ENCODE data around the gene TSPAN18. TPM values are rescaled to one million over a fixed set of nuclear protein-coding genes. Genes with fewer than 3 reads are reported as not detected.

TSPAN18 gene
- total and polyA plus RNA-seq, 2 experiments from 2014 or later, result 6.0 to 10.6 TPM

- H3K9me3 Mint-ChIP-seq, result peaks cover 33% of the 10 kb centered on the region
- DNase-seq (ENCODE audit: low spot score) (no peak), ATAC-seq (no peak)
- Histone ChIP-seq H4K20me1 (replicated peaks; ENCODE audit: insufficient read depth) (no peaks in the 10 kb centered on the region), H3K79me2 (replicated peaks; ENCODE audit: insufficient read depth) (no peaks in the 10 kb centered on the region), H3K27me3 (ENCODE audit: insufficient read depth) (no peaks in the 10 kb centered on the region), H3K27ac (ENCODE audit: low read depth) (no peak overlapping the region), H3K9me2 (ENCODE audit: insufficient read depth) (no peaks in the 10 kb centered on the region), H3K4me1 (ENCODE audit: insufficient read depth) (peaks cover 14% of the 10 kb centered on the region), H3K4me3 (no peak overlapping the region), H3K36me3 (ENCODE audit: insufficient read depth) (peaks cover 4% of the 10 kb centered on the region), H3K4me2 (no peak overlapping the region), H3F3A (replicated peaks; ENCODE audit: low read depth) (no peaks in the 10 kb centered on the region), H2AFZ (no peak overlapping the region)
- peaks cover 38% of the 10 kb centered on the region for H3K36me3 Mint-ChIP-seq (ENCODE audit: low read depth)
- TF ChIP-seq ZNF462 (CRISPR knock-in tag; IDR thresholded peaks at IDR 0.05) (no peak), EZH2 (IDR thresholded peaks at IDR 0.05; ENCODE audit: low read depth, unreplicated experiment) (no peak), POLR2AphosphoS5 (IDR thresholded peaks at IDR 0.05; ENCODE audit: low read depth) (no peak), JUNB (IDR thresholded peaks at IDR 0.05; ENCODE audit: unreplicated experiment) (no peak), CTCF (conservative IDR thresholded peaks at IDR 0.05; ENCODE audit: low read depth in 2 of 2) (no peak), REST (IDR thresholded peaks at IDR 0.05; ENCODE audit: unreplicated experiment) (no peak), ZNF114 (CRISPR knock-in tag; IDR thresholded peaks at IDR 0.05) (no peak), EZH2phosphoT487 (IDR thresholded peaks at IDR 0.05; ENCODE audit: unreplicated experiment) (no peak), CREB1 (CRISPR knock-in tag; IDR thresholded peaks at IDR 0.05; ENCODE audit: low read depth) (no peak), STAT1 (IDR thresholded peaks at IDR 0.05; ENCODE audit: unreplicated experiment) (no peak), ETS1 (IDR thresholded peaks at IDR 0.05) (no peak), ZNF331 (CRISPR knock-in tag; IDR thresholded peaks at IDR 0.05; ENCODE audit: low read depth) (no peak)
- H3K4me3 Mint-ChIP-seq, result no peak overlapping the region
- peaks cover 42% of the 10 kb centered on the region for H3K4me1 Mint-ChIP-seq
- no peak overlapping the region for H3K27ac Mint-ChIP-seq
- peaks cover 14% of the 10 kb centered on the region for H3K27me3 Mint-ChIP-seq (ENCODE audit: insufficient read depth, low read depth, poor library complexity)
Measured at GRCh38 chr11:44846852-44847251, 120.1 kb downstream of the TSPAN18 start.

Measured in GM23338 (cell line).